ENCODE results near the gene MFAP3L. TPM values are rescaled to one million over a fixed set of nuclear protein-coding genes. Genes with fewer than 3 reads are reported as not detected.

MFAP3L gene
- total RNA-seq, 6 experiments from 2014 or later, result 23.2 to 84.3 (median 39.3) TPM

- no peaks in the 10 kb centered on the region for H3K27me3 ChIP-seq
- H3K4me3 ChIP-seq, result no peak overlapping the region
- ATAC-seq, result no peak
- DNase-seq, result no peak
- TF ChIP-seq CTCF (IDR thresholded peaks at IDR 0.05) (no peak), POLR2A (IDR thresholded peaks at IDR 0.05) (no peak)
- 90% methylated on average over 7 of the region's 9 CpGs for WGBS (ENCODE audit: insufficient coverage, low coverage, low lambda C conversion rate, missing lambda C conversion rate)
- H3K36me3 ChIP-seq, result no peaks in the 10 kb centered on the region
- H3K4me1 ChIP-seq, result no peaks in the 10 kb centered on the region
- intact Hi-C loops (cut with DNase I), result no loop called here
- no peak overlapping the region for H3K27ac ChIP-seq
- no peaks in the 10 kb centered on the region for H3K9me3 ChIP-seq
Measured at GRCh38 chr4:169993531-169993930, 32.7 kb downstream of the MFAP3L start.

- 47% methylated on average over 5 of the region's 6 CpGs for WGBS (ENCODE audit: insufficient coverage, low coverage, low lambda C conversion rate, missing lambda C conversion rate)
- TF ChIP-seq CTCF (IDR thresholded peaks at IDR 0.05) (no peak), POLR2A (IDR thresholded peaks at IDR 0.05) (no peak)
- Histone ChIP-seq H3K27me3 (no peaks in the 10 kb centered on the region), H3K9me3 (no peaks in the 10 kb centered on the region), H3K27ac (no peak overlapping the region), H3K4me3 (no peak overlapping the region), H3K4me1 (peaks cover 0 to 9% (median 0%) of the 10 kb centered on the region in 4 donors), H3K36me3 (no peaks in the 10 kb centered on the region)
- DNase-seq (no peak), ATAC-seq (peak in 1 of 4 donors; percentile 30)
- intact Hi-C loops (cut with DNase I), result no loop called here
Measured at GRCh38 chr4:169988252-169988651, 37.9 kb downstream of the MFAP3L start.

GRCh38 chr4:169987327-169988228 lies 38.6 kb downstream of the MFAP3L start:
- DNase-seq, result no peak
- 58% methylated on average over 6 of the region's 6 CpGs for WGBS (ENCODE audit: insufficient coverage, low coverage, low lambda C conversion rate, missing lambda C conversion rate)
- peak; percentile 27 to 66 (median 54) for ATAC-seq
- H3K4me1 ChIP-seq, result peaks cover 0 to 9% (median 0%) of the 10 kb centered on the region in 4 donors
- H3K4me3 ChIP-seq, result no peak overlapping the region
- intact Hi-C loops (cut with DNase I), result no loop called here
- no peaks in the 10 kb centered on the region for H3K9me3 ChIP-seq
- H3K27me3 ChIP-seq, result no peaks in the 10 kb centered on the region
- H3K27ac ChIP-seq, result no peak overlapping the region
- H3K36me3 ChIP-seq, result no peaks in the 10 kb centered on the region
- TF ChIP-seq POLR2A (IDR thresholded peaks at IDR 0.05) (no peak), CTCF (IDR thresholded peaks at IDR 0.05) (no peak)

GRCh38 chr4:169986369-169986768 lies 39.8 kb downstream of the MFAP3L start:
- ATAC-seq (no peak), DNase-seq (no peak)
- H3K9me3 ChIP-seq, result no peaks in the 10 kb centered on the region
- no peak overlapping the region for H3K27ac ChIP-seq
- no peaks in the 10 kb centered on the region for H3K36me3 ChIP-seq
- 91% methylated on average over 2 of the region's 2 CpGs for WGBS (ENCODE audit: insufficient coverage, low coverage, low lambda C conversion rate, missing lambda C conversion rate)
- intact Hi-C loops (cut with DNase I), result no loop called here
- peaks cover 0 to 9% (median 0%) of the 10 kb centered on the region in 4 donors for H3K4me1 ChIP-seq
- H3K4me3 ChIP-seq, result no peak overlapping the region
- no peaks in the 10 kb centered on the region for H3K27me3 ChIP-seq
- TF ChIP-seq POLR2A (IDR thresholded peaks at IDR 0.05), result no peak
- TF ChIP-seq CTCF (IDR thresholded peaks at IDR 0.05), result no peak
